GF-D8 (cell line): ENCODE results near the gene SAAL1.

Experiments used
- DNase-seq: peaks from one replicate; lab custom pipeline; 2025; lab: John Stamatoyannopoulos, UW

Gene SAAL1

DNA sequence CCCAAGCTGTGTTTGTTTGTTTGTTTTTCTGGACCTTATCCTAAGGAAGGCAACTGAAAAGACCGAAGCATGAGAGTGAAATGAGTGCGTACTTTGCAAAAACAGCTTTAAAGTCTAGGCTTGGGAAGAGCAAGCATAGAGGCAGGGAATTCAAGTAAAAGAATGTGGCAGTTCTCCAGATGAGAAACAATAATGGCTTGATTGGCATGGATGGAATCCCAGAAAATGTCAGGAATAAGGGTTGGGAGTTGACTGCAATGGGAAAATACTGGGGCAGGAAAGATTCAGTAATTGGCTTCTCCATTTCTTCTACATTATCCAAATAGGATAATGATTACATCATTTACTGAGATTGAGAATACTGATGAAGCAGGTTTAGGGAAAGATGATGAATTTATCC lies 17.5 kb downstream of the SAAL1 start:
- DNase-seq, result no peak

DNA sequence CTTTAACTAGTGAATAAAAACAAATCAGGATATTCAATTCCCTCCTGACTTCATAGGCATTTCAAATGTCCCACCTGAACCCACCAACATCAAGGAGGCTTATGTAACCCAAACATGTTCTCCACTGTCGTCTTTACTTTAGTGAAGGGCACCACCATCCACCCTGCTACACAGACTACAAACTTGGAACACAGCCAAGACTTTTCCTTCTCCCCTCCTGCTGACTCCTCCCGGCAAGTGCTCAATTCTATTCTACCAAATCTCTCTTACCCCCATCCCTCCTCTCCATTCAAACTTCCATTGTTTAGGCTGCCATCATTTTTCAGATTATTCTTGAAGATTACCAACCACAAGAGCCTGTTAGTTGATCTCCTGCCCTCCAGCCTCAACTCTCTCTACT lies 24.3 kb downstream of the SAAL1 start:
- no peak for DNase-seq

DNA sequence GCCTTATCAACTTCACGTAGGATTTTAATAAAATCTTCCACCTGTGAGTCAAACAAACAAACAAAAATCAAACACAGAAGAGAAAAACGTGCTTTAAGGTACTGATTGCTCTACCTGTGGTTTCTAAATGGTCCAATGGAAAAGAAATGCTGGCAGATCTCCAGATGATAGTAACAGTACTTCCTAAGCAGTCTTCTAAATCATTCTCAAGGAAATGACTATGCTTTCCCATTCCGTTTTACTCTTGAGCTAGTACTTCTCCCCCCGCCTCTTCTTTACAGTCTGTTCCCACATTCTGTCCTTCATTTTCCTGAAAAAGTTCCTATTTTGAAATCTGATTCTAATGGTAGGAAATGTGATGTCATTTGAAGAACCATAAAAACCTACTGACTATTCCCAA lies 25.4 kb downstream of the SAAL1 start:
- no peak for DNase-seq

DNA sequence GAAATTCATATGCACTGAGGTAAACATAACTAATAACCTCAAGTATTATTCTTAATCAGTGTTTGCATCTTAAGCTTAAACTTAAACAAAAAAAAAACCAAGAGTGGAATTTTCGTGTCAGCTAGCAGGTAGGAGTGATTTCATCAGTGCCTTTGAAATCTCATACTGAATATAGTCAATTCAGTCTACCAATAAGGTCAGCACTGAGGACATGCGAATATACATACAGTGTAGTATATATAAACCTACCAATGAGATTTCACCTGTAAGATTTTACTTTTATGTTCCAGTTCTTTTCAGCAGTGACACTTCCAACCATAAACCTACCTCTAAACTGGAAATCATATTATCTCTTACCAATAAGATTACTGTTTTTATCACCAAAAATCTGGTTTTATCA lies 27.0 kb downstream of the SAAL1 start:
- no peak for DNase-seq

DNA sequence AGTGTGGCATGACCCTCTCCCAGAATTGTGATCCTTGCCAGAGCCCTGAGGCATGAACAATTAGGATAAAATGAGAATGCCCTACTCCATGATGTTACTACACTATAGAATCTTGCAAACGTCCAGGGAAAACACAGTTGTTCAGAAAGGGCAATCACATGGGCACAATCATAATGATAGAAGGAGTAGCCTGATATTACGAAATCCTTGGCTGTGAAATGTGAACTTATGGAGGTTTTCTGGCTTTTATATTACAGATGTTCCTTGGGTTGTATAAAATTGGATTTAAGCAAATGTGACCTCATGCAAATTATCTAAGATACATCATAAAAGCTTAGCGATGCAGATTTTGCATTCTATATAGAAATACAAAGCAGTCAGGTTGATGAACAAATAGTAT lies 30.4 kb downstream of the SAAL1 start:
- DNase-seq, result no peak

DNA sequence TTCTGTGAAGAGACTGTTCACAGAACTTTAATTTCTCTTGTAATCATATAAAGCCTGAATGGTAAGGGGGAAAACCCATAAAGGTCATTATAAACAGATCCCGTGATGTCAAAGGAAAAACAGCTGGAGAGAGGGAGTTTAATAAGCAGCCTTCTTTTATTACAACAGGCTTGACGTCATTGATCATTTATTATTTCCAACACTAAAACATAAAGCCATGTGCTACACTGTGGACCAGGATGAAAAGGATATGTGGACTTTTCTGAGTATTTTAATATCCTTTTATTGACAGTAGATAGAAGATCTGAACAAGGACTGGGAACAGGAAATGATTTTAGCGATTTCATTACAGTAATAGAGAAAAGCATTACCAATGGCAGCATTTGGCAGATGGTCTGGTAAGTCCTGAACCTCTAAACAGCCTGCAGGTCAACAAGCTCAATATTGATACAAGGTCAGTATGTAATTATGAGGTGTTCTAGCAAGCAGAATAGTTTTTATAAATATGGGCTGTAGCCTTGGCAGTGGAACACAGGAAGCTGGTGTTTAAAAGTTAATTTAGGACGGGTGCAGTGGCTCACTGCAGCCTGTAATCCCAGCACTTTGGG lies 34.7 kb downstream of the SAAL1 start:
- no peak for DNase-seq

DNA sequence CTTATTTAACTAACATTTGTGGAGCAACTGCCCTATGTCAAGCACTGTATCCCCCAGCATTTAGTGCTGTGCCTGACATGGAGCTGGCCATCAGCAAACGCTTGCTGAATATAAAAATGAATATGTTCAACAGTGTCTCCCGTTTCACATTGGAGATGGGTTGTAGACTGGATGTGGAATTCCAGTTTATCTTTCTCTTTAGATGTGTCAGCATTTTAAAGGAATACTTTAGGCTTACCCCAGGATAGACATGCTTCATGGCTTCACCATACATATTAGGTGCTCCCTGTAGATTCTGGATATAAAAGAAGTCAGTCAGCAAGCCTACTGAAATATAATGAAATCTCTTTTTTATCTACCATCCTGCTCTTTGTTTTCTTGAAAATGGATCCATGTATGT lies 38.5 kb downstream of the SAAL1 start:
- DNase-seq, result no peak

DNA sequence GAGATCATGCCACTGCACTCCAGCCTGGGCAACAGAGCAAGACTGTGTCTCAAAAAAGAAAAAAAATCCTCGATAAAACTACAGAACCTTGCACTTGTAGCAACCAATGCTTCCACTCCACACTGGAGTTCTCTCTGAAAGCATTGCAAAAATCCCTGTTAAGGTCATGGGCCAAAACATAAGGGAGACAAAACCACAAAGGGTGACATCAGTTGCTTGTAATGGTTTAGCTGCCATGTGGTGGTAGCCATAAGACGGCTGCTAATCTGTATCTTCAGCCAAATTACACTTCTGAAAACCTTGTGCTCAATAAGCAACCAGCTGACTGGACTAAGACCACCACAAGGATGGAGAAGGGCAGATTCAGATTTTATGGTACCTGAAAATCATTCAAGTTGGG lies 39.3 kb downstream of the SAAL1 start:
- DNase-seq, result no peak

DNA sequence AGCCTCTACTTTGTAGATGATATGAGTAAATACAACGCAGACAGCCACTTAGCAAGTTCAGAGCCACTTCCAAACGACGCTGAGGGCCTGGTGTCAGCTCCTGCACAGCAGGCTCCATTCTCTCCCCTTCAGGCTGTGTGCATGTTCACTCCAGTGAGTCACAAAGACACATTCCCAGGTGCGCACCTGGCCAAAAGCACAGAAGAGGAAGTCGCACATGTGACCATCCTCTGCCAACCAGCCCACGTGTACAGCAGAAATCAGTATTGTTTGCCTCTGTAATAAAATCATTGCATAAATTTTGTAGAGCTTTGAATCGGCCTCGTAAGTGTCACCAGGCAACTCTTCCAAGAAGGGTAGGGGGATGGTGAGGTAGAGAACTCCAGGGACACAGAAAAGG lies 40.3 kb downstream of the SAAL1 start:
- no peak for DNase-seq

DNA sequence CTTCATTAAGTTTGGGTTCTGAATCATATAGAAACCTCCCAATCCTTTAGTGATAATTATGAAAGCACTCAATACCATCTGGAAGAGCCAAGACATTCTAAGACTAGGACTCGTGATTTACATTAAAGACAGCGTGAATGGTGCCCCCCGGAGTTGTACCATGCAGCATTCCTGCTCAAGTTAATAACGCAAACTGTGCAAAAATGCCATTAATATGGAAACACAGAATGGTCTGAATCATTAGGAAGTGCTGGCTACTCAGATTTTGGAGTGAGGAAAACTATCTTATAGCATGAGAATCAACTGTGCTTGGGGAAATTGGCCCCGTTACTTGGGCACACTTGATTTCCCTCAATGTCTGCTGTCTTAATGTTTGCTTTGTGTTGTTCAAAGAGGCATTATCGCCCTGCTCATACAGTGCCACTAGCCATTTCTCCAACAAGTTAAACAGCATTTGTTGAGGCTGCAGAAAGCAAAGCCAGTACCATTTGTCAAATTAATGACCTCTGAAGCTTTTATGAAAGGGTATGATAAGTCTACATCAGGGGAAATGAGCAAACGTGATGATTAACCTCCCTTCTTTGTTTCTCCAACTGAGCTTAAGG lies 41.3 kb downstream of the SAAL1 start:
- no peak for DNase-seq

DNA sequence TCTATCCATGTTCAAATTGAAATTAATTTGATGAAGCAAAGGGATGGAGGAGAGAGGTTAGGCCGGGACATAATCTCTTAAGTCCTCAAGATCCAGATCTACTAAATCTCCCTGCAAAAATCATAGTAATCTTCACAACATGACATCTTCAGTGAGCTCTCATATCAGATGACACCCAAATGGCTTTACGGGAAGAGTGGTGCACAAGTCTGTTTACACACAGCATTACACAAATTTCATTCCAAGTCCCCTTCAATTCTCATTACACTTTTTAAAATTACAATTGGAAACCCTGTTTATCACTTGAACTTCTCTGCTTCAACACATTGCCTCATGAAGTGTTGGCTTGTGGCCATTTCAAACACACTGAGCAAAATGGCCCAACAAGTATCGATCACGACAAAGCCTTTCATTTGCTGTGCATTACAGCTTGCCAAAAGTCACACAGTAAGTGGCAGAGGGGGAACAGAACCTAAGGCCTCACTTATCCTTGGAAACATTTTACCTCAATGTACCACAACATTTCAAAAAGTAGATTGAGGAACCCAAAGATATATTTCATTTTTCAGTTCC lies 41.9 kb downstream of the SAAL1 start:
- DNase-seq, result no peak

DNA sequence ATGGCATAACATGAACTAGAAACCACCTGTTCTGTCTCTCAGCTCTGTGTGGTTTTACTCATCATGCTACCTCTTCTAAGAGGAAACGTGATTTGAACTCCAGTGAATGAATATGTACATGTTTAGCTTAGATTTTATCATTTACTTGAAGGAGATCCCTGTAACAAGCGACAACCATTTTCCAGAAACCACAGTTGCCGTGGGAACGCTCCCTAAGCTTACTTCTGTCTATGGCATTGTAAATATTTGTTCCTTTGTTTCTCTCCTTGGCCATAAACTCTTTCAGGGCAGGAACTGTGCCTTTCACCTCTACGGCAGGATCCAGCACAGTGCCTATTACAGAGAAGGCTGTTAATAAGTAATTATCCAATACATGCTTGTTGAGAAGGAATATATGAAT lies 42.8 kb downstream of the SAAL1 start:
- no peak for DNase-seq

DNA sequence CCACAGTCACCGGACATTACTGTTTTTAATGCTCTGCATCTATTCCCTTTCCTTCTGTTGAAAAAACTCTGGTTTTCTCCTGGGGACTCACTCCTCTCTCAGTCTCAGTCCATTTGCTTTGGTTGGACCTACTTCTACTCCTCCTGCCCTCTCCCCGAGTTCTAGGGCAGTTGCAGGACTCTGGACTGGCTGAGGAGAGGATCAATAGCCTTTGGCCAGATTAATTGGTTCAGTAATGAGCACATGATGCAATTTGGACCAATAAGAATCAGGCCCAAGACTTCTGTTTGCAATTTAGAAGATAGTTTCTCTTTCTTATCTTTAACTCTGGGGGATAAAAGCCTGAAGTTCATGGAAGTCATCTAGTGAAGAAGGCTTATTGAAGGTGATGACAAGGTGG lies 44.5 kb downstream of the SAAL1 start:
- DNase-seq, result no peak

DNA sequence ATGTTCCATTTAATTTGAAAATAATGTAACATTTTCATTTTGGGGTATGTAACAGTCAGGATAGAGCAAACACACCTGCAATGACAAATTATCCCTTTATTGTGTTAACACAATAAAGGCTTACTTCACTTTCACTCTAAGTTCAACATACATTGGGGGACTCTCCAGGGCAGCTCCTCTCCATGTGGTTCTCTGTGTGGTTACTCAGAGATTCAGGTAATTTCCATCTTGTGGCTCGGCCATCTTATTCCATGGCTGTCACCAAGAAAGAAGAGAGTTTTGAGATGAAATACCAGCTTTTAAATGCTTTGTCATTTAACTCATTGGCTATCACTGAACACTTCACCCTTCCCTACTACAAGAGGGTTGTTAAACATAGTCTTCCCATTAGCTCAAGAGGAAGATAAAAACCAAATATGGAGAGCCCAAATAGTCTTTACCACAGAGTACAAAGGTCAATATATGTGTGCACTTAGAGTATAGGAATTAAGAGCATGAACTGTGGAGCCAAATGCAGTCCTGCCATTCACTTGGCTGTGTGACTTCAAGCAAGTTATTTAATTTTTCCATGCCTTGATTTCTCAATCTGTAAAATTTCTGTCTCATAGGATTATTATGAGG lies 49.2 kb downstream of the SAAL1 start:
- no peak for DNase-seq

DNA sequence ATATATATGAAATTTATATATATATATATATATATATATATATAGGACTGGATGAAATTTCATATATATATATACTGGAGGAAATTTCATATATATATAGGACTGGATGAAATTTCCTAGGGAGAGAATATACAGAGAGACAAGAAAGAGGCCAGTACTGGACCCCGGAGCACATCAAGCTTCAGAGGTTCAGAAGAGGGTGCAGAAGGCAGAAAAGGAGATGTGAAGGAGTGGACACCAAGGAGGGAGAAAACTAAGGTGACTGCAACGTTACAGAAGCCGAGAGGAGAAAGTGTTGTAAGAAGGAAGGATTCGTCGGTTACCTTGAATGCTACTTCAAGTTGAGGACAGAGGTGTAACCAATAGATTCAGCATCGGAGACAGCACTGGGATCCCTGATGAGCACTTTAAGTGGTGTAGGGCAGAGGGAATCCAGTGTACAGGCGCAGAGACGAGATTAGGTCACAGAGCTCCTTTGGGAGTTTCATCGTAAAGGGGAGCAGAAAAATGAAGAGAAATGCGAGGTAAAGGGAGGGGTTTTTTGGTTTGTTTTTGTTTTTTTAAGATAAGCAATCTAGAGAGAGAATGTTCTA lies 51.3 kb downstream of the SAAL1 start:
- no peak for DNase-seq

DNA sequence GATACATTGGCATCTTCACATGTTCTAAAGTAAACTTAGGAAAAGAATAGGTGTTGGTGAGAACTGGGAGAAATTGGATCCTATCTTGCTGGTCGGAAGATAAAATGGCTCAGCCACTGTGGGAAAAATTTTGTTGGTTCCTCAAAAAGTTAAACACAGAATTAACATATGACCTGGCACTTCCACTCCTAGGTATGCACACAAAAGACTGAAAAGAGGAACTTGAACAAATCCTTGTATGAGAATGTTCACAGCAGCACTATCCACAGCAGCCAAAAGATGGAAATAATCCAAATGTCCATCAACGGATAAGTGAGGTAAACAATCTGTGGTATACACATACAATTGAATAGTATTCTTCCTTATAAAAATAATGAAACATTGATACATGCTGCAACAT lies 55.0 kb downstream of the SAAL1 start:
- no peak for DNase-seq

DNA sequence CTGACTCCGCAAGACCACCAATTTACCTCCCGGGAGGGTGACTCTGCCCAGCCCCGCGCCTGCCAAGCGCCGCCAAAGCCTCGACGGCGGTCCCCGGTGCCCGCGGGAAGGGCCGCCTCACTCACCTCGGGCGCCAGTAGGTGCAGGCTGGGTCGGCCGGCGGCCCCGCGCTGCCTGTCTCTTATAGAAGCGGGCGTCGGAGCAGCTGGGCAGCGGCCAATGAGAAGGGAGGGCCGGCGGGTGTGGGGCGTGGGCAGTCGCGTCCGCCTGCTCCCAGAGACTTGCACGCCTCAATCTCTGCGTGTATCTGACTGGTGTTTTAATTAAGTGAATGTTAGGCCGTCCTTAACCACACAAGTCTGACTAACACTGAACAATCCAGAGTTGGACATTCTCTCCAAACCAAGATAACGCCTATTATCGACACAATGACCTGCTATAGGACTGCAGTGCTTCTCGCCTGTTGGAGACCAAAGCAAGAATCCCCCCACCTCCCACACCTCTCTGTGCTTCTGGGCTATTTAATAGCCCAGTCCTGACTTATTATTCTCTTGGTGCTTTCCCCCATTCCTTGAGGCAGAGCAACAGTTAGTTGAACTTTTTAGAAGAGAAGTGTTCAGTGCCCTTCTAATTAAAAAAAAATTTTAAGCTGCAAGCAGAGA lies 59.6 kb downstream of the SAAL1 start, which contains the start of gene TPH1:
TSS of gene TPH1 (minus strand) at position 154 of the 662 bp plus-strand sequence. CDS start 5,507 bp downstream, outside the sequence.
- no peak for DNase-seq

DNA sequence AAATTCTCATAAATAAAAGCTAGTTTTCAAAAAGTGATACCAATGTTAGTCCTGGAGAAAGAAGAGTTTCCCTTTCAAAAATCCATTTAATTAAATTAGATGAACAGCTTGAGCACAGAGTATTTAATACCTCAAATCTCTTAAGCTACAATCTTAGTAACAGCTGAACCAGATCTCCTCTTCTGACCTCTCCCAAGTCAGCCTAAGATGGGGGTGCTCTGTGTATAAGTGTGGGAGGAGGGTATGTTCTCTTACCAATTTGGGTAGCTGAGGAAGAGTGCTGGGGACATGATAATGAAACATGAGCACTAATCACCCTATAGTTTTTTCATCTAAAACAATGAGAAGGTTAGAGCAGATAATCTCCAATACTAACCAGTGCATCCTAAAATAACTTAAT lies 69.4 kb downstream of the SAAL1 start:
- DNase-seq, result no peak
